H9 (cell line): ENCODE results near the gene HSPB1. TPM values are rescaled to one million over a fixed set of nuclear protein-coding genes. Genes with fewer than 3 reads are reported as not detected.

ENCODE experiments used
- DNase-seq: peaks from one replicate; pipeline ENCODE4 v3.0.0-alpha.2; 2017
- H2AFZ ChIP-seq: one replicate; pipeline ENCODE4 v1.6.1; 2013; ENCODE audit warnings: mild to moderate bottlenecking, low read length, control low read depth, moderate library complexity
- H2AK5ac ChIP-seq: 2 replicates; pipeline ENCODE4 v1.6.1; 2013; ENCODE audit warnings: low read length, control low read depth, mixed read lengths; ENCODE audit not compliant: insufficient read length
- H2BK120ac ChIP-seq: one replicate; pipeline ENCODE4 v1.6.1; 2013; ENCODE audit warnings: low read depth, mild to moderate bottlenecking, low read length, control low read depth, inconsistent platforms; ENCODE audit not compliant: poor library complexity, severe bottlenecking
- H2BK12ac ChIP-seq: 2 replicates; pipeline ENCODE4 v1.6.1; 2013; ENCODE audit warnings: low read length, control low read depth, mixed read lengths, low read depth; ENCODE audit not compliant: insufficient read length
- H2BK15ac ChIP-seq: 2 replicates; pipeline ENCODE4 v1.6.1; 2013; ENCODE audit warnings: low read depth, low read length, control low read depth
- H2BK20ac ChIP-seq: one replicate; pipeline ENCODE4 v1.6.1; 2013; ENCODE audit warnings: low read depth, mild to moderate bottlenecking, low read length, control low read depth, inconsistent platforms; ENCODE audit not compliant: poor library complexity, severe bottlenecking
- H2BK5ac ChIP-seq: 2 replicates; pipeline ENCODE4 v1.6.1; 2013; ENCODE audit warnings: low read length, control low read depth, mixed read lengths; ENCODE audit not compliant: insufficient read length
- H3K14ac ChIP-seq: 2 replicates; pipeline ENCODE4 v1.6.1; 2013; ENCODE audit warnings: low read length, control low read depth; ENCODE audit not compliant: insufficient read depth
- H3K18ac ChIP-seq: 2 replicates; pipeline ENCODE4 v1.6.1; 2013; ENCODE audit warnings: low read depth, mild to moderate bottlenecking, mixed read lengths, low read length, control low read depth; ENCODE audit not compliant: insufficient read length
- H3K23ac ChIP-seq: 2 replicates; pipeline ENCODE4 v1.6.1; 2013; ENCODE audit warnings: low read length, control low read depth, mixed read lengths, low read depth; ENCODE audit not compliant: insufficient read length
- H3K23me2 ChIP-seq: 2 replicates; pipeline ENCODE4 v1.6.1; 2013; ENCODE audit warnings: low read depth, mild to moderate bottlenecking, mixed read lengths, low read length, control low read depth; ENCODE audit not compliant: insufficient read length, poor library complexity, severe bottlenecking
- H3K27ac ChIP-seq: 2 replicates; pipeline ENCODE4 v1.5.1; 2013; ENCODE audit warnings: low read length, control low read depth, mixed read lengths, low read depth; ENCODE audit not compliant: insufficient read length
- H3K27me3 ChIP-seq: 2 replicates; pipeline ENCODE4 v1.6.1; 2013; ENCODE audit warnings: low read length, control low read depth, inconsistent platforms; ENCODE audit not compliant: insufficient read depth
- H3K4ac ChIP-seq: 2 replicates; pipeline ENCODE4 v1.6.1; 2013; ENCODE audit warnings: low read depth, mild to moderate bottlenecking, control low read depth, inconsistent platforms, low read length, moderate library complexity
- H3K4me1 ChIP-seq: 2 replicates; pipeline ENCODE4 v1.6.1; 2013; ENCODE audit warnings: low read length, control low read depth, inconsistent platforms; ENCODE audit not compliant: insufficient read depth
- H3K4me2 ChIP-seq: 2 replicates; pipeline ENCODE4 v1.6.1; 2013; ENCODE audit warnings: low read length, control low read depth, mixed read lengths; ENCODE audit not compliant: insufficient read length, insufficient read depth
- H3K56ac ChIP-seq: 2 replicates; pipeline ENCODE4 v1.6.1; 2013; ENCODE audit warnings: low read depth, mild to moderate bottlenecking, mixed read lengths, low read length, control low read depth; ENCODE audit not compliant: insufficient read length
- H3K79me1 ChIP-seq: 2 replicates; pipeline ENCODE4 v1.6.1; 2013; ENCODE audit warnings: low read depth, mild to moderate bottlenecking, moderate library complexity, low read length, control low read depth, inconsistent platforms; ENCODE audit not compliant: insufficient read depth, poor library complexity, severe bottlenecking
- H3K79me2 ChIP-seq: 2 replicates; pipeline ENCODE4 v1.6.1; 2013; ENCODE audit warnings: low read length, control low read depth, inconsistent platforms; ENCODE audit not compliant: insufficient read depth
- H3K9ac ChIP-seq: 2 replicates; pipeline ENCODE4 v1.6.1; 2013; ENCODE audit warnings: low read length, control low read depth, mixed read lengths; ENCODE audit not compliant: insufficient read length; ENCODE audit errors: extremely low read depth
- H3K9me3 ChIP-seq: one replicate; pipeline ENCODE4 v1.6.1; 2013; ENCODE audit warnings: low read depth, low read length, inconsistent platforms; ENCODE audit not compliant: control insufficient read depth
- H3T11ph ChIP-seq: one replicate; pipeline ENCODE4 v1.6.1; 2013; ENCODE audit warnings: mild to moderate bottlenecking, low read length, control low read depth, inconsistent platforms
- H4K20me1 ChIP-seq: one replicate; pipeline ENCODE4 v1.6.1; 2013; ENCODE audit not compliant: control insufficient read depth, insufficient read length, insufficient read depth
- H4K5ac ChIP-seq: 2 replicates; pipeline ENCODE4 v1.6.1; 2013; ENCODE audit warnings: low read depth, mild to moderate bottlenecking, mixed read lengths, low read length, control low read depth; ENCODE audit not compliant: insufficient read length
- H4K8ac ChIP-seq: replicated peaks from 2 replicates; pipeline ENCODE4 v1.6.1; 2013; ENCODE audit warnings: low read length, control low read depth, mixed read lengths, low read depth; ENCODE audit not compliant: insufficient read length
- H4K91ac ChIP-seq: 2 replicates; pipeline ENCODE4 v1.6.1; 2013; ENCODE audit warnings: low read depth, mild to moderate bottlenecking, moderate library complexity, mixed read lengths, low read length, control low read depth; ENCODE audit not compliant: insufficient read length
- H3K27ac Mint-ChIP-seq, 3 experiments: 2 replicates in 2 of 3; 3 replicates in 1 of 3; pipeline ENCODE4 v1.8.0; 2020 to 2021; ENCODE audit warnings: mixed read lengths in 3 of 3, mild to moderate bottlenecking in 1 of 3, moderate library complexity in 1 of 3
- H3K27me3 Mint-ChIP-seq: 2 replicates; pipeline ENCODE4 v1.8.0; 2021; ENCODE audit warnings: low read depth, mild to moderate bottlenecking, moderate library complexity, mixed read lengths
- H3K36me3 Mint-ChIP-seq, 3 experiments: 2 replicates in 2 of 3; 3 replicates in 1 of 3; pipeline ENCODE4 v1.8.0; 2020 to 2021; ENCODE audit warnings: low read depth in 3 of 3, mixed read lengths in 3 of 3; ENCODE audit not compliant: insufficient read depth in 1 of 3
- H3K4me1 Mint-ChIP-seq, 2 experiments: 2 replicates each; pipeline ENCODE4 v1.8.0; 2020; ENCODE audit warnings: mixed read lengths in 2 of 2
- H3K4me3 Mint-ChIP-seq, 2 experiments: 2 replicates in 1 of 2; 3 replicates in 1 of 2; pipeline ENCODE4 v1.8.0; 2020 to 2021; ENCODE audit warnings: mild to moderate bottlenecking in 2 of 2, mixed read lengths in 2 of 2, moderate library complexity in 1 of 2
- H3K9me3 Mint-ChIP-seq, 2 experiments: 2 replicates in 1 of 2; 3 replicates in 1 of 2; pipeline ENCODE4 v1.8.0; 2020; ENCODE audit warnings: mild to moderate bottlenecking in 2 of 2, mixed read lengths in 2 of 2, moderate library complexity in 1 of 2
- WGBS: extraction: QIAGEN DNeasy Blood & Tissue Kit; methylation state at CpG from one replicate; pipeline ENCODE4 v1.1.7; 2013; ENCODE audit warnings: missing lambda C conversion rate, low lambda C conversion rate, mixed read lengths; ENCODE audit not compliant: insufficient read length; ENCODE audit errors: extremely low coverage; 5-methylcytosine and 5-hydroxymethylcytosine counted together
- total RNA-seq: library from RNA; stranded (reverse); gene quantifications from 2 replicates; pipeline ENCODE4 v1.2.1, GENCODE V29; 2021
- TF ChIP-seq, protein P1 (sequence below): fragments of 200-600 bp; sonication (generic); conservative IDR thresholded peaks from 3 replicates; pipeline ENCODE4 v1.8.0; 2021; ENCODE audit warnings: antibody characterized with exemption, mild to moderate bottlenecking

The HSPB1 gene
- total RNA-seq, 1 experiment from 2014 or later = 186 TPM

- Histone ChIP-seq H2BK5ac (no peak overlapping the region), H3T11ph (no peak overlapping the region), H3K23ac (no peak overlapping the region), H2BK12ac (no peak overlapping the region), H3K14ac (no peak overlapping the region), H3K9me3 (no peaks in the 10 kb centered on the region), H2AFZ (no peak overlapping the region), H3K27me3 (no peaks in the 10 kb centered on the region), H2AK5ac (no peak overlapping the region), H3K9ac (no peak overlapping the region), H3K56ac (no peak overlapping the region), H3K79me1 (no peaks in the 10 kb centered on the region), H3K23me2 (no peaks in the 10 kb centered on the region), H3K27ac (no peak overlapping the region), H4K5ac (no peak overlapping the region), H4K20me1 (no peaks in the 10 kb centered on the region), H3K18ac (no peak overlapping the region), H2BK120ac (no peak overlapping the region), H3K4ac (no peak overlapping the region), H3K79me2 (no peaks in the 10 kb centered on the region), H2BK20ac (no peak overlapping the region), H3K4me2 (no peak overlapping the region), H4K8ac (no peak overlapping the region), H2BK15ac (no peak overlapping the region), H3K4me1 (peaks cover 5% of the 10 kb centered on the region; the same call in 1 of the 2 replicates), H4K91ac (no peak overlapping the region)
- Mint-ChIP-seq H3K27ac (no peak overlapping the region; a peak in 1 of 7 replicates), H3K4me1 (peaks cover 31 to 44% of the 10 kb centered on the region in 2 experiments), H3K4me3 (peak overlapping the region in 1 of 2 experiments; percentile 59; a peak in 2 of 5 replicates), H3K9me3 (no peaks in the 10 kb centered on the region), H3K27me3 (peaks cover 41% of the 10 kb centered on the region), H3K36me3 (no peaks in the 10 kb centered on the region; a peak in 1 of 7 replicates)
- DNase-seq = no peak
- TF ChIP-seq, protein P1, sequence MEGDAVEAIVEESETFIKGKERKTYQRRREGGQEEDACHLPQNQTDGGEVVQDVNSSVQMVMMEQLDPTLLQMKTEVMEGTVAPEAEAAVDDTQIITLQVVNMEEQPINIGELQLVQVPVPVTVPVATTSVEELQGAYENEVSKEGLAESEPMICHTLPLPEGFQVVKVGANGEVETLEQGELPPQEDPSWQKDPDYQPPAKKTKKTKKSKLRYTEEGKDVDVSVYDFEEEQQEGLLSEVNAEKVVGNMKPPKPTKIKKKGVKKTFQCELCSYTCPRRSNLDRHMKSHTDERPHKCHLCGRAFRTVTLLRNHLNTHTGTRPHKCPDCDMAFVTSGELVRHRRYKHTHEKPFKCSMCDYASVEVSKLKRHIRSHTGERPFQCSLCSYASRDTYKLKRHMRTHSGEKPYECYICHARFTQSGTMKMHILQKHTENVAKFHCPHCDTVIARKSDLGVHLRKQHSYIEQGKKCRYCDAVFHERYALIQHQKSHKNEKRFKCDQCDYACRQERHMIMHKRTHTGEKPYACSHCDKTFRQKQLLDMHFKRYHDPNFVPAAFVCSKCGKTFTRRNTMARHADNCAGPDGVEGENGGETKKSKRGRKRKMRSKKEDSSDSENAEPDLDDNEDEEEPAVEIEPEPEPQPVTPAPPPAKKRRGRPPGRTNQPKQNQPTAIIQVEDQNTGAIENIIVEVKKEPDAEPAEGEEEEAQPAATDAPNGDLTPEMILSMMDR = no peak
- no CpG with 5 or more reads among the region's 5 CpGs for WGBS
Measured at GRCh38 chr7:76273503-76273902, 29.0 kb upstream of the HSPB1 start.
